OCI-LY3 (cell line): ENCODE results near the gene CTAGE15.
"Not testable (repeated sequence)": the region's sequence is repeated elsewhere in the genome, so short reads cannot be mapped to it uniquely, and the experiment has no call there.

Experiments used
- H2AFZ ChIP-seq: fragments of 200-600, 300-600 bp; shearing (Covaris generic); 2 replicates; pipeline ENCODE4 v1.6.0; 2014; ENCODE audit warnings: antibody characterized with exemption, low read depth, low read length
- H3K27ac ChIP-seq: fragments of 200-600, 300-600 bp; sonication (generic); 2 replicates; pipeline ENCODE4 v1.5.1; 2014; ENCODE audit warnings: mild to moderate bottlenecking, low read length, moderate library complexity, mixed read lengths
- H3K27me3 ChIP-seq: fragments of 200-600, 300-600 bp; sonication (generic); 2 replicates; pipeline ENCODE4 v1.6.1; 2014; ENCODE audit warnings: low read depth, low read length, mixed read lengths
- H3K36me3 ChIP-seq: fragments of 200-600, 300-600 bp; sonication (generic); replicated peaks from 2 replicates; pipeline ENCODE3; 2014; ENCODE audit warnings: low read depth, low read length, mixed read lengths
- H3K4me1 ChIP-seq: fragments of 300-600, 200-600 bp; sonication (generic); 2 replicates; pipeline ENCODE4 v1.6.1; 2014; ENCODE audit warnings: low read length, mixed read lengths
- H3K4me2 ChIP-seq: fragments of 200-600, 300-600 bp; sonication (generic); 2 replicates; pipeline ENCODE4 v1.6.1; 2014; ENCODE audit warnings: low read length, mixed read lengths
- H3K4me3 ChIP-seq: fragments of 300-600, 200-600 bp; sonication (generic); 2 replicates; pipeline ENCODE4 v1.5.1; 2014; ENCODE audit warnings: antibody characterized with exemption, mild to moderate bottlenecking, low read length, moderate library complexity
- H3K79me2 ChIP-seq: fragments of 300-600, 200-600 bp; shearing (Covaris generic); 2 replicates; pipeline ENCODE4 v1.6.1; 2014; ENCODE audit warnings: mild to moderate bottlenecking, low read length, mixed read lengths
- H3K9ac ChIP-seq: fragments of 300-600, 200-600 bp; shearing (Covaris generic); 2 replicates; pipeline ENCODE4 v1.6.0; 2014; ENCODE audit warnings: mild to moderate bottlenecking, low read length, moderate library complexity
- H3K9me3 ChIP-seq: fragments of 200-600, 300-600 bp; shearing (Covaris generic); 2 replicates; pipeline ENCODE4 v1.6.1; 2014; ENCODE audit warnings: low read length, mixed read lengths; ENCODE audit not compliant: insufficient read depth
- H4K20me1 ChIP-seq: fragments of 200-600, 300-600 bp; sonication (generic); 2 replicates; pipeline ENCODE4 v1.6.1; 2016; ENCODE audit warnings: low read length, mixed read lengths; ENCODE audit not compliant: insufficient read depth

The CTAGE15 gene

DNA sequence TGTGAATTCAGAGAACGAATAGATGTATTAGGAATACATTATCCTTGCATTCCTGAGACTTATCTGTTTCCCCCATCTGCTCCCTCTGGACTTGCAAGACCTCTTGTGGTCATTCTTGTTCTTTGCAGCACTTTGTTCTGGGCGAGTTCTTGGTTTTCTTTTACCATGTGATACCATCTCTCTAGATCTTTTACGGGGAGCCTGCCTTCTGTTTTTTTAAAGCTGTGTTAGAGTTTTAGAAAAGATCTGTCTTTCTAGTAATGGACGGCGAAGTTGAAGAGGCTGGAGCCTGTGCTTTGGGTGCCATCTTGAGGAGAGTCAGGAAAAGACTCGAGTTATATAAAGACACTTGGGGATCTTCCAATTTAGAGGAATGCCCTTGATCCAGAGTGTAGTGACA, 8.3 kb upstream of the CTAGE15 start:
- H3K27ac ChIP-seq, H2AFZ ChIP-seq, H3K79me2 ChIP-seq, H3K4me3 ChIP-seq, H3K4me2 ChIP-seq, H3K36me3 ChIP-seq, H4K20me1 ChIP-seq, H3K4me1 ChIP-seq, H3K27me3 ChIP-seq, H3K9me3 ChIP-seq, H3K9ac ChIP-seq: not testable (repeated sequence)

DNA sequence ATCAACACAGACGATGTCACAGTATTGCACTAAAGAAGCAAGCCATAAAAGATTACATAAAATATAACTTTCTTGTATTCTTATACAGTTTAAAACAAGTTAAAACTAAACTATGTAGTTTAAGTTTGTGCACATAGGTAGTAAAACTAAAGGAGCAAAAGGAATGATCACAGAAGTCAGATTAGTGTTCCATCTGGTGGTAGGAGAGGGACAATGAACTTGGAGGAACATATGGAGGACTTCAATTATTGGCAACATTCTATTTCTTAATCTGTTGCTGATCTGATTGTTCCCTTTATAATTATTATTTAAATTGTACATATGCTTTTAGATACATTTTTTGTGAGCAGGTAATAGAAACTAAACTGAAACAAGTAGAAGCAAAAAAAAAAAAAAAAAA, 5.6 kb upstream of the CTAGE15 start:
- not testable (repeated sequence) for H3K4me3 ChIP-seq, H3K4me2 ChIP-seq, H4K20me1 ChIP-seq, H3K36me3 ChIP-seq, H3K27me3 ChIP-seq, H3K9me3 ChIP-seq, H3K9ac ChIP-seq, H3K79me2 ChIP-seq, H3K27ac ChIP-seq, H2AFZ ChIP-seq, H3K4me1 ChIP-seq

DNA sequence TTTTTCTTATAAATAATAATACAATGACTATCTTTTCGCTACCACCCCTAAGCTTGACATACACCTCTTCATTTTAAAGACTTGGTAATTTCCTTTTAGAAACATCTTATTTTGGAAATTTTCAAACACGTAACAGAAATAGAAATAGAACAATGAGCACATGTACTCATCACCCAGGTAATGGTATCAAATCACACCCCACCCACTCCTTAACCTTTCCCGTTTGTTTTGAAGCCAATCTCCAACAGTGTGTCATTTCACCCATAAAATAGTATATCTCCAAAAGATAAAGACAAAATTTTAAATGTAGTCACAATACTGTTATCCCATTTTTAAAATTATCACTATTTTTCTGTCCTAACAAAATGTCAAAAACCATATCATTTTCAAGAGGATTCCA, 16.6 kb downstream of the CTAGE15 start:
- not testable (repeated sequence) for H3K36me3 ChIP-seq, H3K9me3 ChIP-seq, H3K27ac ChIP-seq, H3K79me2 ChIP-seq, H3K4me3 ChIP-seq, H3K27me3 ChIP-seq, H2AFZ ChIP-seq, H3K4me1 ChIP-seq, H3K9ac ChIP-seq, H4K20me1 ChIP-seq, H3K4me2 ChIP-seq

DNA sequence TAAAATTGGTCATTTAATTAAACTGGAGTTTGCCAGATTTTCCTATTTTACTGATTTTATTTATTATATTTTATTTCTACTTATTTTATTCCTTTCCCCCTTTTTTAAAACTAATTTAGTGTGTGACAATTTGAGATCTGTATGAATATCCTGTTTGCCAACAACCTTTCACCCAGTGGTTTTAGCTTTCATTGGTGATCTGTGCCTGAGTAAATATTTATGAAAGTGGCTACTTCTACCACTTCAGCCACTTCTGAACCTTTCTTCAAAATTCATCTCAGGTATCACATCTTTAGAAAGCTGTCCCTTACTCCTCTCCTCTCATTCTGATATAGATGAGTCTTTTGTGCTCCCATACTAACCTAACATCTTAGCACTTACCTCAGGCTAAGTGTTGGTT, 18.3 kb downstream of the CTAGE15 start:
- H3K4me1 ChIP-seq, H3K36me3 ChIP-seq, H4K20me1 ChIP-seq, H3K4me2 ChIP-seq, H3K9ac ChIP-seq, H3K27ac ChIP-seq, H2AFZ ChIP-seq, H3K9me3 ChIP-seq, H3K27me3 ChIP-seq, H3K79me2 ChIP-seq, H3K4me3 ChIP-seq: not testable (repeated sequence)

DNA sequence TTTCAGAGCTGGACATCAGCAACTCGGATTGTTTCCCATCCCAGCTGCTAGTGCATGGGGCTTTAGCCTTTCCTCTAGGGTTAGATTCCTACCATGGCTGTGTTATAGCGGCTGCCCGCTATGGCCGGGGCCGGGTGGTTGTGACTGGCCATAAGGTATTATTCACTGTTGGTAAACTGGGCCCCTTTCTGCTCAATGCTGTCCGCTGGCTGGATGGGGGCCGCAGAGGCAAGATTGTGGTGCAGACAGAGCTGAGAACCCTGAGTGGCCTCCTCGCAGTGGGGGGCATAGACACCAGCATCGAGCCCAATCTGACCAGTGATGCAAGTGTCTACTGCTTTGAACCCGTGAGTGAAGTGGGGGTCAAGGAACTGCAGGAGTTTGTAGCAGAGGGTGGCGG, 26.5 kb downstream of the CTAGE15 start:
- H4K20me1 ChIP-seq, H3K4me3 ChIP-seq, H3K27me3 ChIP-seq, H3K4me2 ChIP-seq, H2AFZ ChIP-seq, H3K27ac ChIP-seq, H3K79me2 ChIP-seq, H3K9me3 ChIP-seq, H3K4me1 ChIP-seq, H3K9ac ChIP-seq, H3K36me3 ChIP-seq: not testable (repeated sequence)

DNA sequence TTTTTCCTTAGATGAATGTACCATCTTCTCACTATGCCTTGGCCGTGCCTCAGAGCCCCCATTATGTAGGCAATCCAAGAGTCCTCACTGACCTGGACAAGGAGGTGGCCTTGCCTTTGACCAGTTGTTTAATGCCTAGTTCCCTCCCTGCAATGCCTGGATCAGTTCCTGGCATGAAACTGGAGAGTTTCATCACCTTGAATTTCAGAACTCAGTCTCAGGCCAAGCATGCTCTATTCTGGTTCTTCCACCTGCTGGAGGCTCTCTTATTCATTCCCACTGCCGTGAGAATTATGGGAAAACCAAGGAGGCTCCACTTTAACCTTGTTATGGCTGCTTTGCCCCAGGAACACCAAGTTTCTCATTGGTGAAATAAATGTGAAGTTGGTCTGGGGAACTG, 31.9 kb downstream of the CTAGE15 start:
- not testable (repeated sequence) for H3K9ac ChIP-seq, H3K79me2 ChIP-seq, H3K27me3 ChIP-seq, H3K4me3 ChIP-seq, H3K9me3 ChIP-seq, H3K4me2 ChIP-seq, H3K27ac ChIP-seq, H4K20me1 ChIP-seq, H3K36me3 ChIP-seq, H2AFZ ChIP-seq, H3K4me1 ChIP-seq

DNA sequence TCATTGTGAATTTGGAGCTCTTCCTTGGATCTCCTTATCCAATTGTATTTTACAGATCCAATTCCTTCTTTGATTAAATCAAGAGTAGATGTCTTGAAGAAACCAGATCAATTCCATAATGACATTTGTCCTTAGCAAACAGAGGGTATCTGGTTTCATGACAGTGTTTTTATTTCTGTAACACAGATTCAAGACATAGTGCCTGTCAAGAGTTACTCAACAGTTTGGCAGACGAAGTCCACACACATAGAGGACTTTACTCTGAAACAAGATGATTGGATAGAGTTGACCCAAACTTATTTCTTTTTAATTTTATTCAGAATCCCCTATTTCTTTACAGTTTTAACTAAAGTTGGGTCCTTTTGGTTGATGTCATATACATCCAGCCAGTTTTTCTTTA, 34.5 kb downstream of the CTAGE15 start:
- H3K9ac ChIP-seq, H3K4me2 ChIP-seq, H3K36me3 ChIP-seq, H3K27me3 ChIP-seq, H3K9me3 ChIP-seq, H2AFZ ChIP-seq, H3K27ac ChIP-seq, H3K79me2 ChIP-seq, H3K4me1 ChIP-seq, H4K20me1 ChIP-seq, H3K4me3 ChIP-seq: not testable (repeated sequence)

DNA sequence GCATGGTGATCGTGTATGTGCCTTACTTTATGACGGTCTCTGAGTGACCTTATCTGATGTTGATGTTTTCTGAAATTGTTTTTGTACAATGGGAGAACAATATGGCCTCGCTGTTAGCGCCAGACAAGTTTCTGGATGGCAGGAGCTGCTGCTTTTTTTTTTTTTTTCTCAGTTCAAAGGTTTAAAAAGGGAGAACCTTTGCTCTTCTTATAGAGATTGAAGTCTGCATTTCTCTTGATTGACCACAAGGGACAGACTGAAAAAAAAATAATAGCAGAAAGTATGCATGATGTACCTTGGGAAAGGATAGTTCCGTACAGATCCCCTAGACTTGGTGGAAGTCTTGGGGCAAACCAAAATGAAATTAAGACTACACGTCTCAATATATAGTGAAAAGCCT, 43.9 kb downstream of the CTAGE15 start:
- not testable (repeated sequence) for H3K9ac ChIP-seq, H4K20me1 ChIP-seq, H3K4me3 ChIP-seq, H3K27me3 ChIP-seq, H3K4me2 ChIP-seq, H3K9me3 ChIP-seq, H3K4me1 ChIP-seq, H3K79me2 ChIP-seq, H2AFZ ChIP-seq, H3K36me3 ChIP-seq, H3K27ac ChIP-seq

DNA sequence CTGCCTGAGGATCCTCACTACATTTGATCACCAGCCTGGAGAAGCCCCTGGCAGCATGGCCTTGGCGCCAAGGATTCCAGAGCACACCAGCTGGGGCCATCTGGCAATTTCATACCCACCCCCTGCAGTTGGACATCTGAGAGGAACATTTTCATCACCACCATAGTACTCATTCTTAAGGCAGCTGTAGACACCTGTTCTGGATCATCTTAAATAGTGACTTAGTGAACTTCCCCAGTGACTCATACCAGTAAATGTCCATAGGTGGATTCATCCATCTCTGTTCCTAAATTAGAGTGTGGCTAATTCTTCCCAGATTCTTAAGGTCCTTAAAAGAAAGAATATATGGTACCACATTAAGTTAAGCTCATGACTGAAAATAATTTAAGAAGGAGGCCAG, 45.6 kb downstream of the CTAGE15 start:
- H3K9ac ChIP-seq, H2AFZ ChIP-seq, H4K20me1 ChIP-seq, H3K4me2 ChIP-seq, H3K9me3 ChIP-seq, H3K27me3 ChIP-seq, H3K36me3 ChIP-seq, H3K79me2 ChIP-seq, H3K27ac ChIP-seq, H3K4me3 ChIP-seq, H3K4me1 ChIP-seq: not testable (repeated sequence)

DNA sequence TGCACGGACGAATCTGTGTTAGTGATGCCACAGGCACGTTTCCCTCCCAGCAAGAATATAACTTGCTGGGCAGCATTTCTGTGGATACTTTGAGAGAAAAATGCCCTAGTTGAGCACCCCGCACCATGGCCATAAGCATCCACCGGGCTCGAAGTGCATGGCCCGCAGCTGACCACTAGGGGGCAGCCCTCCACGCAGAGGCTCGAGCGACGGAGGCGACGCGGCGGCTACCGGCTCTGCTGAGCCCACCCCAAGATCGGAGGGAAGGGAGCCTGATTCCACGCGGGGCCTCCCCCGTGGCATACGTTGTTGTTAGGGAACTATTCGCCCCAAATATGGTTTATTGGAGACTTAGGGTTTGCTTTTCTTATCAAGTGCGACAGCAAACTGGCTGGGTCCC, 48.5 kb downstream of the CTAGE15 start:
- H2AFZ ChIP-seq, H3K9me3 ChIP-seq, H4K20me1 ChIP-seq, H3K4me1 ChIP-seq, H3K36me3 ChIP-seq, H3K4me3 ChIP-seq, H3K27ac ChIP-seq, H3K79me2 ChIP-seq, H3K9ac ChIP-seq, H3K4me2 ChIP-seq, H3K27me3 ChIP-seq: not testable (repeated sequence)
